Stromal cell of bone marrow (primary cell): ENCODE measurements around the gene C17orf75.
"Not testable (repeated sequence)": the region's sequence is repeated elsewhere in the genome, so short reads cannot be mapped to it uniquely, and the experiment has no call there.

Experiments used
- DNase-seq: peaks from one replicate; pipeline ENCODE4 v3.0.0-alpha.2; 2012; ENCODE audit warnings: low read depth

The C17orf75 gene, protein sequence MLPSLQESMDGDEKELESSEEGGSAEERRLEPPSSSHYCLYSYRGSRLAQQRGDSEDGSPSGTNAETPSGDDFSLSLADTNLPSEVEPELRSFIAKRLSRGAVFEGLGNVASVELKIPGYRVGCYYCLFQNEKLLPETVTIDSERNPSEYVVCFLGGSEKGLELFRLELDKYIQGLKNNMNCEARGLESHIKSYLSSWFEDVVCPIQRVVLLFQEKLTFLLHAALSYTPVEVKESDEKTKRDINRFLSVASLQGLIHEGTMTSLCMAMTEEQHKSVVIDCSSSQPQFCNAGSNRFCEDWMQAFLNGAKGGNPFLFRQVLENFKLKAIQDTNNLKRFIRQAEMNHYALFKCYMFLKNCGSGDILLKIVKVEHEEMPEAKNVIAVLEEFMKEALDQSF

DNA sequence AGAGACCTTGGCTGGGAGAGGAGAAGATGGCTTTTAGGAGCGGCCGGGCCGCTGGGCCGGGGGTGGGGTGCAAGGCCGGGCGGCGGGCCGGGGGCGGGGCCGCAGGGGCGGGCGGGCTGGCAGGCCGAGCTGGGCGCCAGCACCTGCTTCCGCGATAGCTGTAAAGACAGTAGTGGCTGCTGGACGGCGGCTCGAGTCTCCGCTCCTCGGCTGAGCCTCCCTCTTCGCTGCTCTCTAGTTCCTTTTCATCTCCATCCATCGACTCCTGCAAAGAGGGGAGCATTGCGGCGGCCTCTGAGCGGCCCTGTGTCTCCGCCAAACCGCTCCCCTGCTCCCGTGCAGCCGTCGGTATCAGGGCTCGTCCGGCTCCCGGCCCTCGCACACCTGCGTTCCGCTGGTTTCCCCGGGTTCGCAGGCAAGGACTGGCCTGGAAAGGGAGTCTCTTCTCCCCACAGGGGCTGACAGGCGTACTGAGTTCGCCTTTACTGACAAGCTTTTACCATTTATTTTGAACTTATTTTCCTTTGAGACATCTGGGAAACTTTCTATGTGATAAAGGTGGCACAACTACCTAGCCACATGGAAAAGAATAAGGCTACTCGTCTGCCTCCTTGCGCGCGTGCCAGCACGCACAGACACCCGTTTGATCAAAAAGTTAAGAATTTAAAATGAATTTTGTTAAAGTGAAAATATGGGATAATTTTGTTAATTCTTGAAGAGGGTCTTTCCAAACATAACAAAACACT is at the start of gene C17orf75:
Gene C17orf75 (minus strand): TSS at position 317 of the 746 bp plus-strand sequence. CDS start 34 bp downstream, at position 283.
- peak; percentile 38 for DNase-seq

DNA sequence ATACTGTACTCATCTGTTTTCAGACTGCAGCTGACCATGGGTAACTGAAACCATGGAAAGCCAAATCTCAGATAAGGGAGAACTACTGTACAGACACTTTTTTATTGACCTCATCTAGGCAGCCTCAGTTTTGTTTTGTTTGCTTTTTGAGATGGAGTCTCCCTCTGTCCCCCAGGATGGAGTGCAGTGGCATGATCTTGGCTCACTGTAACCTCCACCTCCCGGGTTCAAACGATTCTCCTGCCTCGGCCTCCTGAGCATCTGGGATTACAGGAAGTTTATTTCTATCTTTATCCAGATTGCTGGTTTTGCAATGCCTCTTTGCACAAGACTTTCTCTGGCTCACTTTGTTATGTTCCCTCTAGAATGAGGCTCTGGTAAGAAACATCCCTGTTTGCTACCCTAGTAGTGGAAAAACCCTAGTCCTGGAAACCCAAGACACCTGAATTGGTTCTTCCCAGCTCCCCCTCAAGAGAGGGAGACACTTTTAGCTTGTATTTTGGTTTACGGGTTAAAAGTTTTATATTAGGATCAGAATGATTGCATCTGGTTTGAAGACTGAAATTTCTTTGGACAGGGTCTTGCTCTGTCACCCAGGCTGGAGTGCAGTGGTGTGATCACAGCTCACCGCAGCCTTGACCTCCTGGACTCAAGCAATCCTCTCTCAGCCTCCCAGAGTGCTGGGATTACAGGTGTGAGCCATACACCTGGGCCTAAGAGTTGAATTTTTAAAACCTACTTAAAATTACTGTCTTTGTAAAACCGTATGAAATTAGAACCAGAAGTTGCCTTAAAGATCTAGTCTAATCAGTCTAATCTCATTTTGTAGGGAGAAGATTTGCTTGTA is 46.9 kb upstream of the C17orf75 start:
- DNase-seq = no peak

DNA sequence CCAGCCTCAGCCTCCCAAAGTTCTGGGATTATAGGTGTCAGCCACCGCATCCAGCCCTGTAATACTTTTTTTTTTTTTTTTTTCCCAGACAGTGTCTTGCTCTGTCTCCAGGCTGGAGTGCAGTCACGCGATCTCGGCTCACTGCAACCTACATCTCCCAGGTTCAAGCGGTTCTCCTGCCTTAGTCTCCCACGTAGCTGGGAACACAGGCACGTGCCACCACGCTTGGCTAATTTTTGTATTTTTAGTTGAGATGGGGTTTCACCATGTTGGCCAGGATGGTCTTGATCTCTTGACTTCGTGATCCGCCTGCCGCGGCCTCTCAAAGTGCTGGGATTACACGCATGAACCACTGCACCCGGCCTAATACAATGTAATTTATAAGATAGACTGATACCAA is 46.2 kb upstream of the C17orf75 start:
- DNase-seq = not testable (repeated sequence)

DNA sequence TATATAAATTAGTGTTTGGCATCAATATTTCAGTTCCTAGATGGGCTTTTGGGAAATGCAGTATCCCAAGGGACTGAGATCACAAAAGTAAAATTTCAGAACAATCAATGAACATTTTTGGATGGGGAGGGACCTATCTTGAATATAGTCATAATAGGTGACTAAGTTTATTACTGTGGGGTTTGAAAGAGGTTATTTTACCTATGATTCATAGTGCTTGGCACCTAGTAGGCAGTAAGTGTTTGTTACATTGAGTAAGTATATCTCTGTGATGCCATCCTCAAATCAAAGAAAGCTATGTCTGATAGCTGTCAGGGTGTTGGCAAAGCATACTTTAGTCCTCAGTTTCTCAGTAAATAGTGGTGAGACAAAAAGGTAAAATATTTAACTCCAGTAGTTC is 44.9 kb upstream of the C17orf75 start:
- DNase-seq = no peak

DNA sequence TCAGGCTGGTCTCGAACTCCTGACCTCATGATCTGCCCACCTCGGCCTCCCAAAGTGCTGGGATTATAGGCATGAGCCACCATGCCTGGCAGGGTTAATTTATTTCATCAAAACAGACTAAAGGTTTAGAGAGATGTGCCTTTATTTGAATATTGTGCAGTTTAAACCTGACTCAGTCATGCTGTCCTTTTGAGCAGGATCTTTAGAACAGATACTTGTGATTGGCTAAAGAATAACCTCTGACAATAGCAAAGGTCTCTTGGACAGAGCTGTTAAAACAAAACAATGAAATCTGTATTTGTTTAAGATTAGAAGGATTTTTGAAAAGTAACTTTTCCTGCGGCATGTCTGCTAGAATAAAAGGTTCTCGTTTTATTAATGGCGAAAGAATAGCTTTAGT is 44.0 kb upstream of the C17orf75 start:
- DNase-seq = no peak

DNA sequence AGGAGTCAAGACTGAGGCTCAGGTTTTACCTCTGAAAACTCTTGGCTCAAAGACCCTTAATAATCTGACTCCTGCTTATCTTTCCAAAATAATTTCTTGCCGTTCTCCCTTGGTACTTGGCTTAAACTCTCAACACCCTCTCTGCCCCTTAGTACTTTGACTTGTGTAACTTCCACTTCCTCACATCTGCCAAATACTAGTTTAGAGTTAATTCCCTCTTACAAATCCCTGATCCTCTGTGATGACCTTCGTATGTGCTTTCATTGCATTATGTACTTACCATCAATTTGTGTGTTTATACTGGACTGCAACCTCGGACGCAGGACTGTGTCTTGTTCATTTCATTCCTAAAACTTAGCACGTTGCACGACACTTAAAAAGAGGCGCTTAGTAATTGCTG is 43.1 kb upstream of the C17orf75 start:
- DNase-seq = no peak

DNA sequence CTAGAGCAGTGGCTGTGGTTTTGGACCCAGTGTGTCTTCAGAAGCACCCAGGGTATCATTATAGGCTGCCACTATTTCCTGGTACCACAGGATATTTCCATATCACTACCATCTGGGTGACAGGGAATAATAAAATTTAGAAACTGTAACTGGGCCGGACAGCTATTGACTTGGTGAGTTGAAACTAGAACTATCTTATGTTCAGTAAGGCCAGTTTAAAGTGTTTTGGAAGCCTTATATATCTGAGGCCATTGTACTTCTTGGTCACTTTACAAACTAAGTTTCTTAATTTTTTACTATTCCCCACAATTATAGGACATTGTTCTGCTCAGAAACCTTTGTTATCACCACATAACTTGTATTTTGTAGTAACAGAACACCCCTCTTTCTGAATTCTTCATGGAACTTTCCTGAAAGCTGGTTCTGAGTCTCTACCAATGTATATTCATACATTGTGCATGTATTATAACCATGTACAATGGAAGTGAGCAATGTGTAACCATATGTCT is 42.0 kb upstream of the C17orf75 start:
- no peak for DNase-seq

DNA sequence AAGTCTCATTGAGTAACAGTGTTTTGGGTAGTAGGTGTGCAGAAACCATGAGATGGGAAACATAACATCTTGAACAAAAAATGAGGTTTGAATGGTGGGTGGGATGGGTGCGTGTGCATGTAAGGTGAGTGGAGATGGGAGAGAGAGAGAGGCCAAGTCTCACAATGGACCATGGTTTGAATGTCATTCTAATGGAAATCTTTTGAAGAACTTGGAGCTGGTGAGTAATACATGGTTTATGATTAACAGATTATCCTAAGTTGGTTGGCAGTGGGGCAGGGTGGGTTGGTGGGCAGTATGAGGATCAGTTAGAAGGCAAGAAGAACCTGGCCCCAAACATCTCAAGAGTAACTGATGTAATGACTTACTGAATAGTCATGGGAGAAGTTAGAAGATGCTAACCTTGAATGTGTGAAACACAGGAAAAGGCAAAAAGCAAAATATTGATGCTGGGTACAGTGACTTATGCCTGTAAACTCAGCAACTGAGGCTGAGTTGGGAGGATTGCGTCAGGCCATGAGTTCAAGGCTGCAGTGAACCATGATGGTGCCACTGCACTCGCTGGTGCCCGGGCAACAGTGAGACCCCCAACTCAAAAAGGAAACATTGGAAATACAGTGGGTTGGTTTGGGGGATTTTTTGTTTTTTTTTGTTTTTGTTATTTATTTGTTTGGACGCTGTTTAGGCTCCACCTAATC is 40.7 kb upstream of the C17orf75 start:
- no peak for DNase-seq

DNA sequence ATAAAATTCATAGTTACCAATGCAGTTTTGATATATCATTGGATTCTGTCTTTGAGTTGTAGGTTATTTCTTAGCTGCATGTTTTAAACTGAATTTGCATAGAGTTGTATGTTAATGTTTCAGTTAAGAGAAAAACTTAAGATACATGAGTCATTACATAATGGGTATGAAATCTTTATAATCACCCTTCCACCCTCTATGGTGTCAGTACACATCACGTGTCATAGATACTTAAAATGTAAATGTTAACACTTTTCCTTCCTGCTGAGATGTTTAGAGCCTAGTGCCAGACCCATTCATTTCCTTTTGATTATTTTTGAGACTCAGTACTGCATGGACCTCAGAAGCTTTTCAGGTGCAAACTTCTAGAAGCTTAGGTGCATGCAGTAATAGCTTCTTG is 28.5 kb upstream of the C17orf75 start:
- DNase-seq = no peak

DNA sequence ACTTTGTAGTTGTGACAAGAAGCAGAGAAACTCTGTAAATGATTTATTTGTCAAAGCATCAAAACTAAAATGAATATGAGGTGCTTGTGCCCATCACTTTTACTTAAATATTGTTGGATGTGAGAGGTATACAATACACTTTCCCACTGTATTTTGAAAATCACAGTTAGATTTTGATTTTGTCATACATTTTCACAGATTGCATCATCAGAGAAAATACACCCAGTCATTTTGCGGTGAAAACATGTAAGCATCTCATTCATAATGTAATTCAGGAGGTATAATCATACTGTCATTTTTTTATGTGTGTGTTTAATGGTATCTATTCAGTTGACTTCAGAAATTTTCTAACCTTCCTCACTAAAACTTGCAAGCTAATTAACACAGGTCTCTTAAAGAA is 19.3 kb upstream of the C17orf75 start:
- DNase-seq = no peak

DNA sequence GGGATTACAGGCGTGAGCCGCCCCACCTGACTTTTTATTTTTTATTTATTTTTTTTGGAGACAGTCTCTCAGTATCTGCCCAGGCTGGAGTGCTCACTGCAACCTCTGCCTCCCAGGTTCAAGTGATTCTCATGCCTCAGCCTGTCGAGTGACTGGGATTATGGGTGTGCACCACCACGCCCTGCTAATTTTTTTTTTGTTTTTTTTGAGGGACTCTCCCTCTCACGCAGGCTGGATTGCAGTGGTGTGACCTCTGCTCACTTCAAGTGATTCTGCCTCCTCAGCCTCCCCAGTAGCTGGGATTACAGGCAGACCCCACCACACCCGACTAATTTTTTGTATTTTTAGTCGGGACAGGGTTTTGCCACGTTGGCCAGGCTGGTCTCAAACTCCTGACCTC is 15.6 kb upstream of the C17orf75 start:
- no peak for DNase-seq

DNA sequence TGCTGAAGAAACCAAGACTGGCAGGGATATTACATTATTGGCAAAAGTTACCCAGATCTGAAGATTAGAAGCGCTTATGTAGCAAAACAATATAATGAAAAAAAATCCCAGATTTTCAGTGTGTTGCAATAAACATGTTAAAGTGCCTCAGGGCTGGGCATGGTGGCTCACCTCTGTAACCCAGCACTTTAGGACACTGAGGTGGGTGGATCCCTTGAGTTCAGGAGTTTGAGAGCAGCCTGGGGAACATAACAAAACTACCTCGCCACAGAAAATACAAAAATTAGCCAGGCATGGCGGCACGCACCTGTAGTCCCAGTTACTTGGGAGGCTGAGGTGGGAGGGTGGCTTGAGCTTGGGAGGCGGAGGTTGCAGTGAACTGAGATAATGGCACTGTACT is 14.8 kb upstream of the C17orf75 start:
- no peak for DNase-seq

DNA sequence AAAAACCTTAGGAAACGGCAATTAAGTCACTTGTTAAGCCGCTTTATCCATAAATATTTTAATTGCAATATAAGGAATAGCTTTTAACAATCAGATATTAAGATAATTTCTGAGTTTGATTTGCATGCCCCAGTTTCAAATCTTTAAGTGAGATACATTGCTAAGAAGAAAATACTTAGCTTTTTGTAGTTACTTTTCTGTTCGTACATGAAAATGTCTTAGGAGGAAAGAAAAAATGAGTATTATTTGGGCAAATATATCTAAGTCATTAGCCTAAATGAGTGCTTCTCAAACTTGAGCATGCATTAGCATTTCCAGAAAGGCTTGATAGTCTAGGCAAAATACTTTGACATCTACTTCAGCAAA is 14.4 kb upstream of the C17orf75 start:
- DNase-seq = no peak

DNA sequence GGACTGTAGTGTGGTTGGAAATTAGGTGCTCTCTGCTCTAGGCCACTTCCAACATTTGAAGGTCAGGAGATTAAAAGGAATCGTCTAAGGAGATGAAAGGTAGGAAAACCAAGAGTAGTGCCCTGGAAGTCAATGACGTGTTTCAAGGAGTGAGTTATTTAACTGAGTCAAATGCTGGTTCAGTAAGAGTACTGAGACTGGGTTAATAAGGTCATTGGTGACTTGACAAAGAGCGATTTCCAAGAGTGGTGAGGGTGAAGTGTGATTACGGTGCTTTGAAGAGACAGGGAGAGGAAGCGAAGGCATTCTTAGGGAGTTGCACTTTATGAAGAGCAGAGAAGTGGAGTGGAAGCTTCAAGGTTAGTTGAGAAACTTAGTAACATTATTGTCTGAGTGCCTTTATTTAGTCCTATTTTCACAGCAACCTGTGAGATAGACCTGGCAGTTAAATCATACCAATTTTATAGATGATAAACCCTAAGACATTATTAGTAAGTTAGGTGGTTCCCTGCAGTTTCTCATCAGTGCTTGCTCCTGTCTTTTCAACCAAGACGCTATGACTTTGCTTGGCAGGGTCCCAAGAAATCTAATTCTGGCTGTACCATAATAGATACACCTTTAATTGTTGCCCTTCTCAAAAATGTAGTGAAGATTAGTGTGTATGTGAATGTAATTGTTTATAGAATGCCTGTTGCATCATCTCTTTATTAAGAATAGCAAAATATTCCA is 13.8 kb upstream of the C17orf75 start:
- DNase-seq = no peak

DNA sequence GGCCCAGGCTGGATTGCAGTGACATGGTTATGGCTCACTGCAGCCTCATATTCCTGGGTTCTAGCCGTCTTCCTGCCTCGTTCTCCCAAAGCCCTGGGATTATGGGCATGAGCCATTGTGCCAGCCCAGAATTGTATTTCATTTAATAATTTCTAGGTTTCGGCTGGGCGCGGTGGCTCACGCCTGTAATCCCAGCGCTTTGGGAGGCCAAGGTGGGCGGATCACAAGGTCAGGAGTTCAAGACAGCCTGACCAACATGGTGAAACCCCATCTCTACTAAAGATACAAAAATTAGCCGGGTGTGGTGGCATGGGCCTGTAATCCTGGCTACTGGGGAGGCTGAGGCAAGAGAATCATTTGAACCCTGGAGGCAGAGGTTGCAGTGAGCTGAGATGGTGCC is 10.8 kb upstream of the C17orf75 start:
- DNase-seq = not testable (repeated sequence)

DNA sequence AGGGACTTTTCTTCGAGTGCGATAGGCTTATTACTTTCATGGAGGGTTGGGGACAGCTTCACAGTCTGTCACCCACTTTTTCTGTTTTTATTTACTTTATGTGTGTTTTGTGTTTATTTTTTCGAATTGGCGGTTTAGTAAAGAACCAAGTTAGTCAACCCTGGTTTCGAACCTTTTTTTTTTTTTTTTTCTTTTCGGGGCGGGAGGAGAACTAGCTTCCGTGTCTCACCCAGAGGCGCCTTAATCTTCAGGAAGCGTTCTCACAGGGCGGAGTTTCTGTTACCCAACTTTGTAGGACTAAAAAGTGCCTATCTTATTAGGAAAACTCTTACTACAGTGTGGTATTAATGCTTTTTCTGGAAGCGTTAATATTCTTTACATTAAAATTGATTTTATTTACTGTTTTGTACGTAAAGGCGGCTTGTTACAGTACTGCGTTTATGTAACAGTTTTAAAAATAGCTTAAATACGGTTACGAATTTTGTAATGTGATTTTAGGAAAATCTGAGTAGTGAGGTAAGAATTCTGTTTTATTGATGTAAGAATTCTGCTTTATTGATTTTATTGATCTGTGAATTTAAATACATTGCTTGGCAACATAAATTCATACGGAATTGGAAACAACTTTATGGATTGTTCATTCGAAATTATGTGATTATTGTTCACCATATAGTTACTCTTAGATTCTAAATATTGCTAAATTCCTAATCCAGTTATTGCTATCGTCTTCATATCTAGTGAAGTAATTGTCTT is 8.9 kb upstream of the C17orf75 start:
- DNase-seq = peak; percentile 61

DNA sequence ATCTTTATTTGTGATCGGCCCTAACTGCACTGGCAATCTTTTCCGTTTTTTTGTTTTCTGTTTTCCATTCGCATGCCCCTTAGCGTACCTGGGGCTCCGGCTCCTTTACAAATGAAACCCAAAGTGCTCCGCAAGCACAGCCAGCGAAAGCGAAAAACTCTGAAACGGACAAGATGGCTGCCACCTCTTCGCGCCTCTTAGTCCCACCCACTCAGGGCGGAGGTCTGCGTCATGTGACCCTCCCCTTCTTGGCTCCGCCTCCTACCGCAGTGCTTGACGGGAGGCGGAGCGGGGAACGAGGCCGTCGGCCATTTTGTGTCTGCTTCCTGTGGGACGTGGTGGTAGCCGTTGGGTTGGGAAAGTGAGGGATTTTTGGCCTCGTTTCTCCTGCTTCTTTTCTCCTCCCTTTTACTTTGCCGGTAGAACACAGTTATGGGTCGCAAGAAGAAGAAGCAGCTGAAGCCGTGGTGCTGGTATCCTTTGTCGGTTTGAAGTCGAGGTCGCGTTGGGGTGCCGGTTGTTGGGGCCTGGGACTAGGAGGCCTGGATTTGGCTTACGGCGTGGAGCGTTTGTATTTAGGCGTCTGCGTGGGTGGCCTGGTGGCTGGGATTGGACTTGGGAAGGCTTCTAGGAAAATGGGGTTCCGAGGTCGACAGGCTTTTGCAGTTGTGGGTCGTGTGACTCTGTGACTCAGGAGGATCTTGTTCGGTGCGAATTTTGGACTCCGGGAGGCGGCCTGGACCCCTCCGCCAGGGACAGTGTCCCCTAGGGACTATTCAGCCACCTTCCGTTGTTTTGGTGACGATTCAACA is 8.1 kb upstream of the C17orf75 start, which contains the start of gene ZNF207:
Gene ZNF207 (plus strand): TSS at position 304 of the 812 bp plus-strand sequence. CDS start 129 bp downstream, at position 433.
- DNase-seq = peak; percentile 93

DNA sequence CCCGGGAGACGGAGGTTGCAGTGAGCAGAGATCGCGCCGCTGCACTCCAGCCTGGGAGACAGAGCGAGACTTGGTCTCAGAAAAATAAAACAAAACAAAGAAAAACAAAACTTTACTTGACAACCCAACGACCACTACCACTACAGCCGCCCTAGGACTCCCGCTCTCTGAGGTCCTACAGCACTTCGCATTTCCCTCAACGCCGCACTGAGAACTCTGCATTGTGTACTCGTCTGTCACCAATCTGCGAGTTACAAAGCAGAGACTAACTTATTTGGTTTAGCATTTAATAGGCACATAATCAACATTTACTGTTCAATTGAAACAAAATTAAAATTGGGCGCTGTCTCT is 7.5 kb upstream of the C17orf75 start:
- no peak for DNase-seq

DNA sequence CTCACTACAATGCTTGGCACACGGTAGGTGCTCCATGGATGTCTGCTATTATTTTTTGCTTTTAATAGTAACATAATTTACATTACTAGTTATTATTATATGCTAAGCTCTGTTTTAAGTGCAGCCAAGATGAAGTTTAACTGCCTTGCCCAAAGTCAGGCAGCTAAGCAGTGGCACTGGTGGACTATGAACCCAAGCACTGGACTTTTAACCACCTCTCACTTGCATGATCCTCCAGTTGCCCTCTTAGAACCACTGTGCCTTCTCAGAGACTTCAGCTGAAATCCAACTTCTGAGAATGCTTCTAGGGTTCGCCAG is 6.5 kb upstream of the C17orf75 start:
- DNase-seq = no peak
